Left hindlimb (tissue), 1 donor: Measurements from ENCODE around the gene MDP1.
"Not testable (repeated sequence)": the region's sequence is repeated elsewhere in the genome, so short reads cannot be mapped to it uniquely, and the experiment has no call there.

Experiments used
- DNase-seq: peaks from one replicate; pipeline ENCODE4 v3.0.0-alpha.2; 2018

MDP1 gene

DNA sequence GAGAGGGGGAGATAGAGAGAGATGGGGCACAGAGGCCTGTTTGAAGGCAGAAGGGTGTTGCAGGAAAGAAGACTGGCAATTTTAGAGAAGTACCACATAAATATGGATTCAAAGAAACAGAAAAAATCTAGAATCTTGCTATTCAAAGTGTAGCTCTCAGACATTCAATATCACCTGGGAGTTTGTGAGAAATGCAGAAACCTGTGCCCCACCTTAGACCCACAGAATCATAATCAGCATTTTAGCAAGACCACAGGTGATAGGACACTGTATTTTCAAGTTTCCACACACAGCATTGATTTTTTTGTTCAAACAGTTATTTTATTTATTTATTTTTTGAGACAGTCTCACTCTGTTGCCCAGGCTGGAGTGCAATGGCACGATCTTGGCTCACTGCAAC, 13.0 kb upstream of the MDP1 start:
- no peak for DNase-seq

DNA sequence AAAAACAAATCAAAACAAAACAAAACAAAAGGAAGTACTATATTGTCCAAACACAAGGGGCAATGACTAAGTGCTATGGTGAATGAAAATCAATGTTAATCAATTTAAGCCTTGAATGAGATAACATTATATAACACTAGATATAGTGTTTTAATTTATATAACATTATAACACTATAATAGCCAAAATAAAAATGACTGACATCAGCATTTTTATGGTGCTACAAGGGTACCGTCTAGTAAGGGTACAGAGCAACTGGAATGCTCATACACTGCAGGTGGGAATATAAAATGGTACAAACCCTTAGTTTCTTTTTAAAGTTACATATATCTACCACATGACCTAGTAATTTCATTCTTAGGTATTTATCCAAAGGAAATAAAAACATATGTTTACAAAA, 10.6 kb upstream of the MDP1 start:
- DNase-seq: no peak

DNA sequence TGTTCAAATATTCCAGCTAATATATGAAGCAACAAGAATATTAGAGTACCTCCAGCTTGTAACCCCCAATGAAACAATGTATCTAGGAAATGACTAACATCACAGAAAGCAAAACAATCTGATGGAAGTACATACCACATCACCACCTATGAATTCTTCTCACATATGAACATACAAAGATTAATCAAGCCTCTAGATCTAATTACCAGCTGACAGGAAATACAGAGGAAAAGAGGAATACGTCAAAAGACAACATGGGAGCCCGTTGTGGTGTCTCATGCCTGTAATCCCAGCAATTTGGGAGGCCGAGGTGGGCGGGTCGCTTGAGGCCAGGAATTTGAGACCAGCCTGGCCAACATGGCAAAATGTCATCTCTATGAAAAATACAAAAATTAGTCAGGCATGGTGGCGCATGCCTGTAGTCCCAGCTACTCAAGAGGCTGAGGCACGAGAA, 8.8 kb upstream of the MDP1 start:
- no peak for DNase-seq

DNA sequence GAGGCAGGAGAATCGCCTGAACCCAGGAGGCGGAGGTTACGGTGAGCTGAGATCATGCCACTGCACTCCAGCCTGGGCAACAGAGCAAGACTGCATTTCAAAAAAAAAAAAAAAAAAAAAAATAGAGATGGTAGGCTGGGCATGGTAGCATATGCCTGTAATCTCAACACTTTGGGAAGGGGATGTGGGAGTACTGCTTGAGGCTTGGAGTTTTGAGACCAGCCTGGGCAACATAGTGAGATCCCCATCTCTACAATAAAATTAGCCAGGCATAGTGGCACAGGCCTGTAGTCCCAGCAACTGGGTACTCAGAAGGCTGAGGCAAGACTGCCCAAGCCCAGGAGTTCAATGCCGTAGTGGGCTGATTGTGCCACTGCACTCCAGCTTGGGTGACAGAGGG, 7.1 kb upstream of the MDP1 start:
- DNase-seq: not testable (repeated sequence)

DNA sequence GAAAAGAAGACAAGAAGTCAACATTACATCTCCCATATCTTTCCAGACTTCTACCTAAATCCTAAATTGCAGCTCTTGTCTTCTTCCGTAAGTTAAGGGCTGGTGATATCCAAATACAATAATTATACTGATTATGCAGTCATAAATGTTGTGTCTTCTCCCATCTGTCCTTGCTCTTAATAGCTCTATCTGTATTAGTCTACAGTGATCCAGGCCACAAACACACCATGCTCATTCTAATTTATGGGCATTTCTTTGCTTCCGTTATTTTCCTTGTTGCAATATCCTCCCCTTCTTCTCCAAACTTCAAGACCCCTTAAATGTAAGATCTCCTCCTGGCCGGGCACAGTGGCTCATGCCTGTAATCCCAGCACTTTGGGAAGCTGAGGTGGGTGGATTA, 3.7 kb upstream of the MDP1 start:
- DNase-seq: no peak

DNA sequence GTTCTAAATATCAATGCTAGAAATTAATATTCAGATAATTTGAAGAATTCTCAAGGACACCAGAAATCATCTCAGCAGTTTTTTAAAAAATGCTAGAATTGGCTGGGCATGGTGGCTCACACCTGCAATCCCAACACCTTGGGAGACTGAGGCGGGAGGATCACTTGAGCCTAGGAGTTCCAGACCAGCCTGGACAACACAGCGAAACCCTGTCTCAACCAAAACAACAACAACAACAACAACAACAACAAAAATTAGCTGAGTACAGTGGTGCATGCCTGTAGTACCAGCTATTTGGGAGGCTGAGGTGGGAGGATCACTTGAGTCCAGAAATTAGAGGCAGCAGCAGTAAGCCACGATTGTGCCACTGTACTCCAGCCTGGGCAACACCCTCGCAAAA, 3.2 kb upstream of the MDP1 start:
- DNase-seq: no peak

DNA sequence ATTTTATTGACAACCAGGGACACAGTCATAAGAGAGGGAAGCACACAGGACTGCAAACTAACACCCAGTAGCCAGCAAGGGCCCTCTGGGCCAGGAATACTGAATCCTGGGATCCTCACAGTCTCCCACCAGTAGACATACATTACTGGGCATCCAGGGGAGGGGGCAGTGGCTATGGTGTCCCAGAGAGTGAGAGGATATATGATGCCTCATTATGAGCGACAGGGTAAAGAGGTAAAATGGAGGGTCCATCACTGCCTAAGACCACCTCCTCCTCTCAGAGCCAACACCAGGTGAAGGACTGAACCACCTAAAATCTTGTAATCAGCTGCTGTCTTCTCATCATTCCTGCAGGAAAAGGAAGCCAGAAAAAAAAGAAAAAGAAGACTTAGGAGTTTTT, 1.0 kb upstream of the MDP1 start:
- not testable (repeated sequence) for DNase-seq

DNA sequence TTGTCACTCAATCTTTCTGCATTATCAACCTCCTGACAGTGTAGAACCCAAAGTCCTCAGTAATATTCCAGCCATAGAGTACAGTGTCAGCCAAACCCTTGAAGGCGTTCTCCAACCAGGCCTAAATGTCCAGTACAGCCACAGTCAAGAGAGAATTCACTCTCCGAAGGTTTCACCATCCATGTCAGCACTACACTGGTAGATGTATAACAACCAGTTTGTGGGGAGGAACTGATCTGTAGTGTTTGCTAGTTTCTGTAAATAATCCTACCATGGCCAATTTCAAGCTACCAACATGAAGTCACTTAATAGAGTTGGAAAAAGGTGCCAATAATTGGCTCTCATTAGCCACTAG, 456 bp upstream of the MDP1 start:
- DNase-seq: no peak

DNA sequence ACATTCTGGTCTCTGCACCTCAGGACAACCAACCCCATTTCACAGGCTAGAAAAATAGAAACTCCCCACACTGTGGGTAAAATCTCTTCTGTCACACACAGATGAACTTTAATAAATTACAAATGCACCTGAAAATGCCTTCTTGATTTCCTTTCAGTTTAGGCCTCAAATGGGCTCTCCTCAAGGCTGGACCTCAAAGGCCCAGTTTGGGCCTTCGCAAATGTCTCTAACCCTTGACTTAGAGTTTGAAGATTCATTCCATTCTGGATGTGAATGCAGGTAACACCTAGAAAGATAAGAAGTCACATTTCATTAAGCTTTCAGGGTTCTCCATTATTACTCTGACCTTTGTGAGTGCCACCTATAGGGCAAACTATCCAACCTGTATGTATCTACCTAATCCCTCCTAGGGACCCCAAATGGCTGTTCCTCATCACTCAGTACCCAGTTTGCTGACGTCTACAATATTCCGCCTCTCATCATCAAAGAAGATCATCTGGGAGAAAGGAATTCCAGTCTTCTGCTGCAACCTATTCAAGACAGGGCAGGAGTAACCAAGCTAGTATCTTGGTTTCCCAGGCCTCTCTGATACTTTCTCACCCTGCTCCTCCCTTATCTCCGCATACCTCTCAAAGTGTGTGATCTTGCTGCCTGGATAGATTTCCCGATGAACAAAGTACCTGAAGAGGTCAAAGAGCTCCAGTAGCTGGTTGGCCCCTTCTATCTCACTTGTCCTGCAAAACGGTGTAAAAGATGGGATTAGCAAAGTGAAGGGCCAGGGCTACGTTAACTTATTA, 1.8 kb downstream of the MDP1 start:
- DNase-seq: no peak

DNA sequence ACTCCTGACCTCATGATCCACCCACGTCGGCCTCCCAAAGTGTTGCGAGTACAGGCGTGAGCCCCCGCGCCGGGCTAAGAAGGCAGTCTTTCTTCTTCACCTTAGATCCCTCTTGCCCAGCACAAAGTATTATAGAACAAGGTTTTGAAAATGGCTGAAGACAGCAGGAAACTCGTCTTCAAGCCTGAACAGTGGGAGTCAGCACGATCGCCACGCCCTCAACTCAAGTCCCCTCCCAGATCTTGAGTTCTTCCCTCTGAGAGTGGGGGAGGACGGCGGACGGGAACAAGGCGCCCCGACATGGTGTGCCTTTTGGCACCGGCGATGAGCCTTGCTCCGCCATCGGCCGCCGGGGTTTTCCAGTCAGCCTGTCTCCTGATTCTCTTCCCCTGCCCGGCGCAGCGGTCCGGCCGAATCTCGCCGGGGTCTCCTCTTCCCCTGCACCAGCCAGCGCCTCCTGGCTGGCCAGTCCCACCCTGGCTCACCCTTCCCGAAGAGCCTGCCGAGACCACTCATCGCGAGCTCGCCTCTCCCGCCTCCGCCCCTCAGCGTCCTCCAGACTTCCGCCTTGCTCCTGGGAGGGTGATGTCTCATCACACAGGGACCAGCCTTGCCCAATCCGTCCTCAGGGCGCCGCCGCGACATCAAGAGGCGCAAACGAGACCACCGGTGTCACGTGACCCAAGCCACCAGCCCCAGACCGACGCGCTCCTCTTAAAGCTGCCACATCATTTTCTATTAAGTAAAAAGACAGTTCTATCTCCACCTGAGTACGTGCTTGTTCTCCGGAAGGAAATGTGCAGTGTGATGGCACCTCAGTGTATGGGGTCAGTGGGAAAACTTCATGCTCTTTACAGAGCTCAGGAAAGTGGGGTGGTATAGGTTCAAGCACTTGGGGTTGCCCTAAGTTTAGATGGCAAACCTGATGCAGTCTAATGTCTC, 2.7 kb downstream of the MDP1 start, which contains the start of gene CHMP4A:
TSS of gene CHMP4A (minus strand) at position 565 of the 942 bp plus-strand sequence. CDS start at position 516, 49 bp downstream.
- DNase-seq: peak; percentile 98

DNA sequence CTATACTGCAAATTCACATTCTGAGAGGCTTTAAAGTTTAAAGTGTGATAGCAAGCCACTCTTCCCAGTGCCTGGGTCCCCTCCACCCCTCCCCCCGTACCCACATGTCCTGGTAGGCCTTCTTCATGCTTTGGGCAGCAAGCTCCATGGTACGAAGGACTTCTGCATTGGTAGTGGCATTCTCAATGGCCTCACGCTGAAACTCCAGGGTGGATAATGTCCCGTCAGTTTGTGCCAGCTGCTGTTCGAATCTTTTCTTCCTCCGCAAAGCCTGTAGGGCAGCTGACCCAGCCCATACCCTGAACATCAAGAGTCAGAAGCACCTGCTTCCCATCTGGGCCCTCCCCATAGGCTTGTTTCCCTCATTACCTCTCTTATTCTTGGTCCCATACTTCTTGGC, 4.6 kb downstream of the MDP1 start:
- no peak for DNase-seq

DNA sequence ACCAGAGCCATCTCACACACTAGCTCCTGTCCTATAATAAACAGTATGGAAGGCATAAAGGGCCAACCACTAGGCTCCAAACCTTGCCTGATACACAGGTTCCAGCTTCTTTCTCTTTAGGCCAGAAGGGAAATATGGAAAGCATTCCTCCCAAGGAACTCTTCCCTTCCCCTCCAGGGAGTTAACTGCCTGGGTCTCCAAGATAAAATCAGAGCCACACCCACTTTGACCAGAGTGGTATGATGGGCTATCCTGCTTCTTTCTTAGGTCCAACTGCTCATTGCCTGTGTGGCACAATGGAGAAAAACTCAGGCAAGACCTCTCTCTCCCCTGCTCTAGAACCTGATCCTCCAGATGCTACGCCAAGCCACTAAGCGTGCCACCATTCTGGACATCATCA, 8.2 kb downstream of the MDP1 start:
- no peak for DNase-seq

DNA sequence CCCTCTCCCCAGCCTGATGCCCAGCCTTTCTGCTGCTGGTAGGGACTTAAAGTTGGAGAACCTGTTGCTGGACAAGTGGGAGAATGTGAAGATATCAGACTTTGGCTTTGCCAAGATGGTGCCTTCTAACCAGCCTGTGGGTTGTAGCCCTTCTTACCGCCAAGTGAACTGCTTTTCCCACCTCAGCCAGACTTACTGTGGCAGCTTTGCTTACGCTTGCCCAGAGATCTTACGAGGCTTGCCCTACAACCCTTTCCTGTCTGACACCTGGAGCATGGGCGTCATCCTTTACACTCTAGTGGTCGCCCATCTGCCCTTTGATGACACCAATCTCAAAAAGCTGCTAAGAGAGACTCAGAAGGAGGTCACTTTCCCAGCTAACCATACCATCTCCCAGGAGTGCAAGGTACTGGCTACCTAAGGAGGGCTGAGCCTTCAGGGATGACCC, 8.7 kb downstream of the MDP1 start:
- no peak for DNase-seq

DNA sequence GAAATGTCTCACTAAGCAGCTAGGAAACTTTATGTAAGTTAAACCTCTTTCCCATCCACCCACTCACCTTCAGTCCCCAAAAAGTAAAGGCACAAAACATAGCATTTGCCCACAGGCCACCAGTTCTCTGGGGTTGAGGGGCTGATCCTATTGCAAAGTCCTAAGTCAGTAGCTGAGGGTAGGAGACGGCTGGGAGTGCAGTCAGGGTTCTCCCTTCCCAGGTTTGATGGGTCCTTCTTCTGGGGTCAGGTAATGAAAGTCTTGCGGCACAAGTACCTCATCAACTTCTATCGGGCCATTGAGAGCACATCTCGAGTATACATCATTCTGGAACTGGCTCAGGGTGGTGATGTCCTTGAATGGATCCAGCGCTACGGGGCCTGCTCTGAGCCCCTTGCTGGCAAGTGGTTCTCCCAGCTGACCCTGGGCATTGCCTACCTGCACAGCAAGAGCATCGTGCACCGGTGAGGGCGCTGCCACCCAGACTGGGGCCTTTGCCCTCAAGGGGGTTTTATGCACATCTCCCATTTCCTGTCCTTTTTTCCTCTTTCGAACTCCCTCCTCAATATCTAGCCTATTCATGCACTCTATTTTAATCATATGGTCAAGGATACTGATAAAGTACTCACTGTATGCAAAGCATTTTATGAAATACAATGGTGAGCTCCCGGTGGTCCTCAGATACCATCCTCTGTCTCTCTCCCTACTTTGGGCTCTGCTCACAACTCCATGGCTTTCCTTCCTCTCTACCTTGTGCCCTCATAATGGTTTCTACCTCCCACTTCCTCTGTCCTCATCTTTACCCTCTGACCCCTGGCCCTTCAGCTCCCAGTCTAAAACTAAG, 9.4 kb downstream of the MDP1 start:
- no peak for DNase-seq

DNA sequence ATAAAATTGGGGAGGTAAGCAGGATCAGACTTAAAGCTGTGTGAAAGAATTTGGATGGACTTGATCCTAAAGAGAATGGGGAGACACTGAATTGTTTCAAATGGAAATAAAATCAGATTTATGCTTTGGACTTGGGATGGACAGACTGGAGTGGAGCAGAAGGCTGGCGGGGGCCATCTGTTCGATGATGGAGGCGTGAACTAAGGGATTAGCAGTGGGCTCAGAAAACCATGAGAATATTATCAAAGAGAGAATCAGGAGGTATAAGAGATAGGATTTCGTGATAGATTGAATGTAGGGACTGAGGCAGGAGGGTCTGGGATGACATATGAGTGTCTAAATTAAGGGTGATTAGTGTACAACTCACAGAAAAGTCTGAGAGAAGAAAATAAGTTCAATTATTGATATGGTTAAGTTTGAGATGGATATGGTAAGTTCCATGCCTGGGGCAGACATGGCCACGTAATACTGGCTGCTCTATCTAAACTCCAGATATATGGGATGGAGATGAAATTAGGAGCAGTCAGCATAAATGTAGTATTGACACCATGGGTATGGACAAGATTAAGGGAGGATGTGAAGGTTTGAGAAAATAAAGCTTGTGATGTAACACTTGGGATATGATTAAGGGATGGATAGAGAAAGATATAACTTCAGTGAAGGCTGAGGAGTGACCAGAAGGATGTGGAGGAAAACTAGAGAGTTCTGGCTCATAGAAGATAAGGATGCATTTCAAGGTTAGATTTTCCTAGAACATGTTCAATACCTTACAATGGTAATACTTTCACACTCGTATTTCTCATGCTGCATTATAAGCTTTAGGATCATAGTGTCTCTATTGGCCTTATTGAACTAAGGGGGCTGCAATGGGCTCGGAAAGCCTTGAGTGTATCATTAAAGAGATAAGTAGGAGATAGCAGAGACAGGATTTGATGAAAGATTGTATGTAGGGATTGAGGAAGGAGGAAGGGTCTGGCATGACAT, 11.4 kb downstream of the MDP1 start:
- DNase-seq: no peak

DNA sequence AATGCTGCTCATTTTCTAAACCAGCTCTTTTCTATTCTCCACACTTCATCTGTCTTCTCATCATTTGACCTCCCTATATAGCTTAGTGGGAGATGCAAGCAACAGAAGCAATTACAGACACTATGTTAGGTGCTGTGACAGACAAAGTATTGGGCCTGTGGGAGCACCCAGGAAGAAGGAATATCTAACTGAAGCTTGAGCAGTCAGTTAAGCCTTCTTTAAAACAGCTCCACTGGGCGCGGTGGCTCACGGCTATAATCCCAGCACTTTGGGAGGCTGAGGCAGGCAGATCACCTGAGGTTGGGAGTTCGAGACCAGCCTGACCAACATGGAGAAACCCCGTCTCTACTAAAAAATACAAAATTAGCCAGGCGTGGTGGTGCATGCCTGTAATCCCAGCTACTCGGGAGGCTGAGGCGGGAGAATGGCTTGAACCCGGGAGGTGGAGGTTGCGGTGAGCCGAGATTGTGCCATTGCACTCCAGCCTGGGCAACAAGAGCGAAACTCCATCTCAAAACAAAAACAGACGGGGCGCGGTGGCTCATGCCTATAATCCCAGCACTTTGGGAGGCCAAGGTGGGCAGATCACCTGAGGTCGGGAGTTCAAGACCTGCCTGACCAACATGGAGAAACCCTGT, 12.5 kb downstream of the MDP1 start:
- DNase-seq: not testable (repeated sequence)

DNA sequence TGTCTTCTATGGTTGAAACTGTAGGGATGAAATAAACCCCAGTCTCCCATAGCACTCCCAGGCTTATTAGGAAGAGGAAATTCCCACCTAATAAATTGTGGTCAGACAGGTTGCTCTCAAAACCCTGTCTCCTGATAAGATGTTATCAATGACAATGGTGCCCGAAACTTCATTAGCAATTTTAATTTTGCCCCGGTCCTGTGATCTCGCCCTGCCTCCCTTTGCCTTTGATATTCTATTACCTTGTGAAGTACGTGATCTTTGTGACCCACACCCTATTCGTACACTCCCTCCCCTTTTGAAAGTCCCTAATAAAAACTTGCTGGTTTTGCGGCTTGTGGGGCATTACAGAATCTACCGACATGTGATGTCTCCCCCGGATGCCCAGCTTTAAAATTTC, 13.3 kb downstream of the MDP1 start:
- DNase-seq: not testable (repeated sequence)

DNA sequence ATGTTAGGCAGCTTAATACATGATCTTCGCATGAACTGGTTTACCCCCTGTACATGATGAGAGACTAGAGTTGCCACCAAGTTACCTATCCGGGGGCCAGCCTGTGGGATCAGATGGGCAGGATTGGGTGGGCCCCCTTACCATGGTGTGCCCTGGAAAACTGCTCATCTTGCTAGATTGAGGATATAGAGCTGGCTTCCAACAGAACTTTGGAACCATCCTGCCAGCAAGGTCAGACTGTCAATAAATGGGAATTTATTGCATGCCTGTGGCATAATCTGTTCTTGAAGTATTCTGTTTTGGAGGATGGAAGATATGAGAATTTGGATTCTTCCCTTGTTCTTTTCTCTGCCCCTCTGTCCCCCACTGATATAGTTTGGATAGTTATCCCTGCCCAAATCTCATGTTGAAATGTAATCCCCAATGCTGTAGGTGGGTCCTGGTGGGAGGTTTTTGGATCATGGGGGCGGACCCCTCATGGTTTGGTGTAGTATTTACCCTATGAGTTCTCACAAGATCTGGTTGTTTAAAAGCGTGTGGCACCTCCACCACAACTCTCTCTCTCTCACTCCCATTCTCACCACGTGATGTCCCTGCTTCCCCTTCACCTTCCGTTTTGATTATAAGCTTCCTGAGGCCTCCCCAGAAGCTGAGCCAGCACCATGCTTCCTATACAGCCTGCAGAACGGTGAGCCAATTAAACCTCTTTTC, 16.9 kb downstream of the MDP1 start:
- DNase-seq: no peak

DNA sequence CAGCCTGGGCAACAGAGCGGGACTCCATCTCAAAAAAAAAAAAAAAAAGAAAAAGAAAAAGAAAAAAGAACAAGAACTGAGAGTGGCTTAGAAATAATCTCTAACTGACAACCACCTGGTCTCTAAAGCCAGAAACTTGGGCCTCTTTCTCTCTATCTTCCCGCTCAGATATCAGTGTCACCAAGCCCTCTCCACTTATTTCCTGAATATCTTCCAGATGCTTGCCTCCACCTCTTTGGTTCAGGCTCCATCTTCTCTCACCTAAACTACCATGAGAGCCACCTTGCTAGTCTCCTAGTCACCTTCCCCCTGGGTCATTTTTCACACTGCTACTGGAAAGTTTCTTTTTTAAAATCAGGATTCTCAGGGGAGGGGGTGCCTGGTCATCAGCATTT, 18.8 kb downstream of the MDP1 start:
- DNase-seq: no peak
